RWPE2 (cell line): ENCODE results near the gene CCDC200.

Experiments used
- ATAC-seq: fragments of 200-7000 bp; cut with Tn5 transposase; 3 replicates; pipeline ENCODE4 v1.9.1; 2021; ENCODE audit warnings: low read depth
- DNase-seq: peaks from one replicate; pipeline ENCODE4 v3.0.0-alpha.2; 2020; ENCODE audit warnings: low spot score
- H3K27ac ChIP-seq: fragments of 450-650 bp; 2 replicates; pipeline ENCODE4 v1.5.1; 2017; ENCODE audit warnings: mild to moderate bottlenecking; ENCODE audit not compliant: poor library complexity, severe bottlenecking
- H3K27me3 ChIP-seq: fragments of 250-450 bp; sonication (Bioruptor Pico); 2 replicates; pipeline ENCODE4 v1.5.1; 2021; ENCODE audit warnings: mild to moderate bottlenecking, moderate library complexity; ENCODE audit not compliant: insufficient read depth, poor library complexity, severe bottlenecking
- H3K36me3 ChIP-seq: fragments of 250-450 bp; sonication (Bioruptor Pico); 2 replicates; pipeline ENCODE4 v1.5.1; 2020; ENCODE audit warnings: low read depth, mild to moderate bottlenecking, moderate library complexity
- H3K4me1 ChIP-seq: fragments of 250-450 bp; sonication (Bioruptor Pico); 2 replicates; pipeline ENCODE4 v1.5.1; 2021; ENCODE audit warnings: mild to moderate bottlenecking, moderate library complexity; ENCODE audit not compliant: insufficient read depth, poor library complexity, severe bottlenecking
- H3K4me3 ChIP-seq: fragments of 250-450 bp; sonication (Bioruptor Pico); 2 replicates; pipeline ENCODE4 v1.5.1; 2021; ENCODE audit warnings: mild to moderate bottlenecking, moderate library complexity; ENCODE audit not compliant: severe bottlenecking
- H3K9me3 ChIP-seq: fragments of 250-450 bp; sonication (Bioruptor Pico); 2 replicates; pipeline ENCODE4 v1.5.1; 2021; ENCODE audit warnings: mild to moderate bottlenecking, moderate library complexity; ENCODE audit not compliant: severe bottlenecking
- CTCF ChIP-seq: fragments of 450-650 bp; IDR thresholded peaks from one replicate; pipeline ENCODE4 v1.5.1; 2017; ENCODE audit warnings: mild to moderate bottlenecking, moderate library complexity; ENCODE audit not compliant: poor library complexity, severe bottlenecking

The CCDC200 gene

GRCh38 chr17:43213545-43213944 is 14.9 kb downstream of the CCDC200 start:
- no peak for DNase-seq
- Histone ChIP-seq H3K36me3 (peaks cover 18% of the 10 kb centered on the region), H3K4me3 (no peak overlapping the region), H3K4me1 (peaks cover 11% of the 10 kb centered on the region), H3K27ac (no peak overlapping the region), H3K27me3 (no peaks in the 10 kb centered on the region), H3K9me3 (no peaks in the 10 kb centered on the region)
- ATAC-seq = no peak
- no peak for TF ChIP-seq CTCF

- no peak for TF ChIP-seq CTCF
- DNase-seq (no peak), ATAC-seq (no peak)
- Histone ChIP-seq H3K36me3 (peaks cover 22% of the 10 kb centered on the region), H3K4me1 (peaks cover 11% of the 10 kb centered on the region), H3K9me3 (no peaks in the 10 kb centered on the region), H3K27ac (peak overlapping the region; percentile 70), H3K27me3 (no peaks in the 10 kb centered on the region), H3K4me3 (peak overlapping the region; percentile 39)
Measured at GRCh38 chr17:43212641-43213490, 15.6 kb downstream of the CCDC200 start.

- Histone ChIP-seq H3K27me3 (no peaks in the 10 kb centered on the region), H3K9me3 (no peaks in the 10 kb centered on the region), H3K4me1 (peaks cover 11% of the 10 kb centered on the region), H3K36me3 (peaks cover 33% of the 10 kb centered on the region), H3K4me3 (peak within 1 kb of the TSS; percentile 39), H3K27ac (peak within 1 kb of the TSS; percentile 70)
- TF ChIP-seq CTCF = peak; percentile 32
- ATAC-seq (peak; percentile 82), DNase-seq (peak; percentile 85)
Measured at GRCh38 chr17:43211480-43212402, 16.7 kb downstream of the CCDC200 start, which contains the start of gene TMEM106A. Gene TMEM106A, plus strand, starts transcription at chr17:43211875. Its CDS starts 1,167 bp downstream, at chr17:43213042.

GRCh38 chr17:43211123-43211479 is 17.3 kb downstream of the CCDC200 start:
- DNase-seq = no peak
- TF ChIP-seq CTCF = no peak
- H3K9me3 ChIP-seq = no peaks in the 10 kb centered on the region
- peaks cover 11% of the 10 kb centered on the region for H3K4me1 ChIP-seq
- H3K27me3 ChIP-seq = no peaks in the 10 kb centered on the region
- H3K4me3 ChIP-seq = peak overlapping the region; percentile 39
- peak overlapping the region; percentile 70 for H3K27ac ChIP-seq
- ATAC-seq = no peak
- peaks cover 34% of the 10 kb centered on the region for H3K36me3 ChIP-seq
